Endothelial cell (in vitro differentiated cells): ENCODE results near the gene OR5AN1. TPM values are rescaled to one million over a fixed set of nuclear protein-coding genes. Genes with fewer than 3 reads are reported as not detected.
"Not testable (repeated sequence)": the region's sequence is repeated elsewhere in the genome, so short reads cannot be mapped to it uniquely, and the experiment has no call there.

Source experiments
- DNase-seq: peaks from one replicate; pipeline ENCODE4 v3.0.0; 2021; ENCODE audit warnings: low spot score
- H3K27ac Mint-ChIP-seq: one replicate; pipeline ENCODE4 v1.8.0; 2021; ENCODE audit warnings: mixed read lengths, inconsistent platforms; ENCODE audit not compliant: unreplicated experiment
- H3K27me3 Mint-ChIP-seq: one replicate; pipeline ENCODE4 v1.8.0; 2021; ENCODE audit warnings: mild to moderate bottlenecking, moderate library complexity, mixed read lengths, inconsistent platforms; ENCODE audit not compliant: unreplicated experiment
- H3K36me3 Mint-ChIP-seq: one replicate; pipeline ENCODE4 v1.8.0; 2021; ENCODE audit warnings: mild to moderate bottlenecking, low read depth, mixed read lengths, inconsistent platforms; ENCODE audit not compliant: unreplicated experiment
- H3K4me1 Mint-ChIP-seq: one replicate; pipeline ENCODE4 v1.8.0; 2021; ENCODE audit warnings: mild to moderate bottlenecking, mixed read lengths, inconsistent platforms; ENCODE audit not compliant: unreplicated experiment
- H3K4me3 Mint-ChIP-seq: one replicate; pipeline ENCODE4 v1.8.0; 2021; ENCODE audit warnings: mild to moderate bottlenecking, mixed read lengths, inconsistent platforms; ENCODE audit not compliant: unreplicated experiment
- H3K9me3 Mint-ChIP-seq: one replicate; pipeline ENCODE4 v1.8.0; 2021; ENCODE audit warnings: mixed read lengths, inconsistent platforms; ENCODE audit not compliant: unreplicated experiment
- CTCF ChIP-seq: fragments of 200-600 bp; sonication (generic); IDR thresholded peaks from one replicate; pipeline ENCODE4 v1.5.0; 2021; ENCODE audit warnings: antibody characterized with exemption; ENCODE audit not compliant: unreplicated experiment
- long read RNA-seq: library from polyadenylated mRNA; unstranded; transcript quantifications from one replicate; pipeline ENCODE4 v2.0.0, GENCODE V29; 2020; ENCODE audit not compliant: unreplicated experiment
- total RNA-seq: library from RNA; stranded (reverse); fragmentation: NEBNext Ultra II Directional; extraction: Animal tissue kit (Norgen Biotek cat#: 25700); gene quantifications from one replicate; pipeline ENCODE4 v1.2.1, GENCODE V29; 2021; ENCODE audit not compliant: unreplicated experiment

Gene OR5AN1
- not detected for total RNA-seq
- long read RNA-seq = 0 reads

GRCh38 chr11:59358595-59358994, at the start of gene OR5AN1:
TSS of gene OR5AN1 (plus strand) at chr11:59358895. CDS start at chr11:59364459, 5,564 bp downstream.
- TF ChIP-seq CTCF = no peak
- H3K27me3 Mint-ChIP-seq = no peaks in the 10 kb centered on the region
- no peaks in the 10 kb centered on the region for H3K36me3 Mint-ChIP-seq
- no peaks in the 10 kb centered on the region for H3K9me3 Mint-ChIP-seq
- no peak within 1 kb of the TSS for H3K4me3 Mint-ChIP-seq
- no peak within 1 kb of the TSS for H3K27ac Mint-ChIP-seq
- no peak for DNase-seq
- no peaks in the 10 kb centered on the region for H3K4me1 Mint-ChIP-seq

GRCh38 chr11:59335001-59335400, 23.7 kb upstream of the OR5AN1 start:
- no peak for TF ChIP-seq CTCF
- DNase-seq = no peak
- H3K4me3 Mint-ChIP-seq = no peak overlapping the region
- peaks cover 6% of the 10 kb centered on the region for H3K27me3 Mint-ChIP-seq
- H3K27ac Mint-ChIP-seq = no peak overlapping the region
- no peaks in the 10 kb centered on the region for H3K36me3 Mint-ChIP-seq
- H3K9me3 Mint-ChIP-seq = no peaks in the 10 kb centered on the region
- H3K4me1 Mint-ChIP-seq = no peaks in the 10 kb centered on the region

GRCh38 chr11:59336176-59336575, 22.5 kb upstream of the OR5AN1 start:
- Mint-ChIP-seq H3K4me1 (no peaks in the 10 kb centered on the region), H3K9me3 (no peaks in the 10 kb centered on the region)
- no peak for DNase-seq

GRCh38 chr11:59336931-59337330, 21.8 kb upstream of the OR5AN1 start:
- Mint-ChIP-seq H3K4me3 (no peak overlapping the region), H3K9me3 (no peaks in the 10 kb centered on the region), H3K27me3 (peaks cover 6% of the 10 kb centered on the region), H3K36me3 (no peaks in the 10 kb centered on the region), H3K27ac (no peak overlapping the region), H3K4me1 (no peaks in the 10 kb centered on the region)
- DNase-seq = no peak
- no peak for TF ChIP-seq CTCF

More at GRCh38 chr11:59336176-59336575, 22.5 kb upstream of the OR5AN1 start:
- Mint-ChIP-seq H3K36me3 (no peaks in the 10 kb centered on the region), H3K4me3 (no peak overlapping the region), H3K27me3 (peaks cover 6% of the 10 kb centered on the region), H3K27ac (no peak overlapping the region)
- TF ChIP-seq CTCF = no peak

- peaks cover 12% of the 10 kb centered on the region for H3K9me3 Mint-ChIP-seq
- not testable (repeated sequence) for H3K4me3 Mint-ChIP-seq, H3K27me3 Mint-ChIP-seq, H3K4me1 Mint-ChIP-seq, H3K27ac Mint-ChIP-seq, H3K36me3 Mint-ChIP-seq, DNase-seq
Observed at GRCh38 chr11:59349657-59350056, 9.0 kb upstream of the OR5AN1 start.
